HG02678 (cell line): ENCODE measurements around the gene RBM45.
"Not testable (repeated sequence)": the region's sequence is repeated elsewhere in the genome, so short reads cannot be mapped to it uniquely, and the experiment has no call there.

ENCODE experiments used
- ATAC-seq: cut with Tn5 transposase; IDR thresholded peaks from one replicate; pipeline ENCODE4 v1.9.1; 2021; ENCODE audit warnings: mild to moderate bottlenecking, moderate library complexity; ENCODE audit not compliant: unreplicated experiment

Gene RBM45

DNA sequence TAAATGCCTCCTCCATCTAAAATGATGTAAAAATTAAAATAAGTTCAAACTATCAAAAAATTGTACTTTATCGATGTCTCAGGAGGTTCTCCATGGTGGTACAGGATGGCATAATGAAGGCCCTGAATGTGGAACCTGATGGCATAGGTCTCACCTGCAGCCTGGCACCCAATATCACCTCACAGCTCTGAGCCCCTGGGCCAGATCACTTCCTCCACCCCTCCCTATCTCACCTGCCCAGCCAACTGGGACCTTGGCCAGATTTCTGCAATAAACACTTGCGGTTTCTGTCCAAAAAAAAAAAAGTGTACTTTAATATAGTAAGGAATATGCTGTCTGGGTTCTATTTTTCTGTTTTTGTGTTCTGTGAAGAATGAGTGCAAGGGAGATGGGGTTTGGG is 6.7 kb upstream of the RBM45 start:
- ATAC-seq: no peak

DNA sequence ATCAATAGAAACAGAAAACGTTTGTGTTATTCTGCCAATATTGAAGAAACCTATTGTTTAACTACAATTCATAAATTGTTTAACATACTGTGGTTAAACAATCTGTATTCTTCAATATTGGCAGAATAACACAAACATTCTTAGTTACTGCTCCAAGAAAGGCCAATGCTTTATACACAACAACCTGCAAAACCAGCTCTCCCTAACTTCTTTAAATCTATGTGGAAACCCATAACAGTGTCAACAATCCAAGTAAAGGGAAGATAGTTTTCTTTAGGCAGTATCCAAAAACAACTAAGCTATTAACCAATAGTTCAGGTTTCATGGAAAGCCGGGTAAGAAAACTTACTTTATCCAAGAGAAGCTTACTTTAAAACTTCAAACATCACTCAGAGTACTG is 6.2 kb upstream of the RBM45 start:
- ATAC-seq: no peak

DNA sequence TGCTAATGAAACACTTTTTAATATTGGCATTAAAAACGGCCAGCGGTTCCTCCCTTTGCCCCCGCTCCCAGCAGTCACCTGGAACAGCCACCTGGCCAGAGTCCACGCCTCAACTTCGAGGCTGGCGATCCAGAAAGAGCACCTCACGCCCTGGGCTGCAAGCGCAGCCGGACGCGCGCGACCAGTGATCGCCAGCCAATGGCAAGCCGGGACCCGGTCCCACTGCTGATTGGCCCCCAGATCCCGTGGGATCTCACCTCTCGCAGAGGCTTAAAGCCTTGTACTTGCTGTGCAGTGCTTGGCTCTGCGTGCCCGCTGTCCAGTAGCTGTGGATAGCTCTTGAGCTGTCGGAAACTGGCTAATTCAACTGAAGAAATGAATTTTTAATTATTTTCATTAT is 4.1 kb upstream of the RBM45 start:
- ATAC-seq: no peak

DNA sequence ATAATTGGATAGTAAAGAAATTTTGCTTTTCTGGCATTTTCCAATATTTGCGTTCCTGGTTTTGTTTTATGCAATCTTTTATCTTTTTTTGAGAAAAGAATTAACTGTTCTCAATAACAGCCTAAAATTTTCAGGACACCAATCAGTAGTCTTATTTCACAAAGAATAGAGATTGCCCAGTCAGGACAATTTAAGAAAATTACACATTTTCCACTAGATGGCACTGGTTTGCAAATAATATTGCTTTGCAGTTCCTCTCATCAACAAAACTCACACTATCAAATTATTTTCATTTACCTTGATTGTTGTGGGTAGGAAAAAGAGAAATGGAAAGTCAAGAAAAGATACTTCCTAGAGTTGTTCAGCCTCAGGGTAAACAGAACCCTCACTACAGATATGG is 2.4 kb upstream of the RBM45 start:
- no peak for ATAC-seq

DNA sequence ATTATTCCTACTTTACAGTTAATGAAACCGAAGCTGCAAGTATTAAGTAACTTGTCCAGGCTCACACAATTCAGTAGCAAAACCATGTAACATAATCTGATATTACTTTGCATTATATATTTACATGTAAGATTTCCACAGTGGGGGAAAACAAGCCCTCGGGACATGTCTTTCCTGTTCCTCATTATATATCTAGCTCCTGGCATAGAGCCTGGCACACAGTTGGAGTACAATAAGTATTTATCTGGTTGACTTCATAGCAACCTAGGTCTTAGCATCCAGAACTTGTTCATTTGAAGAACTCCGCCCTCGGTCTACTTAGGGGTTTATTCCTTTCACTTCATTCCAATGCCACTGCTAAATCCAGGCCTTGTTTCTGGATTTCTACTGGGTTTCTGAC is 1.6 kb upstream of the RBM45 start:
- no peak for ATAC-seq

DNA sequence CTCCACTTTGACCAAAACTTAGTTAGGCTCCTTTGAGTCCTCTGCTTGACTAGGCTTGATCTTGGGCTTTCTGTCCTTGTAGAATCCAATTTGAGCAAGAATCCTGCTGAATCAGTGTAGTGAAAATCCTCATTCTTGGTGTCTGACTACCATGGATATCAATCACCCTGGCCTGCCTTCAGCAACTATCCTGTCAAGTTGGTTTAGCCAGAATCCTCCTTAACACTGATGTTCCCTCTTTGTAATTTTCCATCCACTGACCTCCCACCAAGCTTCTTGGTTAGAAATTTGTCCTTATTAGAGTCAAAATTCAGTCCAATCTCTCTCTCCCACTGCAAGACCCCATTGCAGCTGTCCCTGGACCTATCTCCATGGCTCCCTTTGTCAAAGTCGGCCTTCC is 494 bp upstream of the RBM45 start:
- no peak for ATAC-seq

DNA sequence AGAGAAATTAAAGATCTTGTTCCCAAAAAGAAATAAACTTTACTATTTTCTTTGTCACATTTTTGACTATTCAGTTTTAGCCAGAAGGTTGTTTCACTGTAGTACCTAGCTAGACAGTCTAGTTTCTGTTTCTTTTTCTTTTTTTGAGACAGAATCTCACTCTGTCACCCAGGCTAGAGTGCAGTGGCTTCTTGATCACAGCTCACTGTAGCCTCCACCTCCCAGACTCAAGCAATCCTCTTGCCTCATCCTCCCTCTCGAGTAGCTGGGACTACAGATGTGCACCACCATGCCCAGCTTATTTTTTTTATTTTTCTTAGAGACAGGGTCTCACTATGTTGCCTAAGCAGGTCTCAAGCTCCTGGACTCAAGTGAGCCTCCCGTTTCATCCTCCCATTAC is 2.2 kb downstream of the RBM45 start:
- ATAC-seq: peak; percentile 43

DNA sequence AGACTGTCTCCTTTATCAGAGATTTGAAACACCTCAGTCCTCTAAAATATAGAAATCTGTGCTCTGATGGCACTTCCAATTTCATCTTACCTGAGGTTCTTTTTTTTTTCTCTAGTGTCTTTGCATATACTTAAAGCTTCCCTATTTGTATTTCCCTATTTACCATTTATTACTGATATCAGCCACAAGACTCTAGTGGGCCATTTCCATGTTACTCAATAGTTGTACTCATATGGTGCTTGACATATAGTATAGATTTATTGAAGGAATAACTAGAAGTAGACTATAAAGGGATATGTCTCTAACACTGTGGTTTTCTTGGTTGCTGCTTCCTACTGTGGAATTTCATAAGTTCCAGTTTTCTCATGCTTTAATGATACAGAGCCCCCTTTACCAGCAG is 3.0 kb downstream of the RBM45 start:
- no peak for ATAC-seq

DNA sequence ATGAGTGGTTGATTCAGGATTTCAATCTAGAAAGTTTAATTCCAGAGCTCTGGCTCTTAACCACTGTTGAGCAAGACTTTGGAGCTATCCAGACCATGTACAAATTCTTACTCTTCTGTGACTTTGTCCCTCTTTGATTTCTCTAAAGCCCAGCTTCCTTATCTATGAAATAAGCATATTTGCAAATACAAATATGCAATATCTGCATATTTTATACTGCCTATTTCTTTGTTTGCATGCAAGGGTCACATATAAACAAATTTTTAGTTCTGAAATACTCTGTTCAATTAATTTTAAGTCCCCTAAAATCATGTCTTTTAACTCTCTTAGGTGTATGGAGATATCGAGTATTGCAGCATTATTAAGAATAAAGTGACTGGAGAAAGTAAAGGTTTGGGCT is 5.5 kb downstream of the RBM45 start:
- no peak for ATAC-seq

DNA sequence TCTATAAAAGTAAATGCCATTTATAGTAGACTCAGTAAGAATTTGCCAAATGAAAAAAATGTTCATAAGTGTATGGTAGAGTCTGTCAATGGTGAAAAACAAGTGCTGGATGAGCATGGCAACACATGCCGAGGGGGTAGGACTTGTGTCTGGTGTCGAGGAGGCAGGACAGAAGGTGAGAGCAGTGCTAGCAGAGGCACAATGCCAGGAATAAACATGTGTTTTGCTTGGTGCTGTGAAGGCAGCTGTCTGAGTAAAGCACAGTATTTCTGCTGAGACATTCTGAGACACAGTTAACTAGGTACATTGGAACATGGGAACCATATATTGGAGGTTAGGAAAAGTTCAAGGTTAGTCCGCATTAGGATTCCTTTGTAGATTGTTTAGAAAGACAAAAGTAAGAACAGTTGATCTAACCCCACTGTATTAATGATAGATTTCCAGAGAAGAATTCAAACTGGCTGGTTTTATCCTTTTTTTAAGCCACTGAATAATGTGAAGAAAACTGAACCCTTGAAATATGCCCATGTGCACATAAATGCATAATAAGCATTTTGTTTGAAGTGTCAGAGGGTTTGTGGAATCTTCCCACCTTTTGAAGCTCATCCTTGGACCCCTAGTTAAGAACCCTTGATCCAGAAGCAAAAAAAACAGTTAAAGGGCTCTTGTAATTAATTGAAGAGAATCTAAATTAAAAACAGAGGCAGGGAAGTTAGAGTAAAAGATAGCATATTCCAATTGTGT is 7.1 kb downstream of the RBM45 start:
- no peak for ATAC-seq

DNA sequence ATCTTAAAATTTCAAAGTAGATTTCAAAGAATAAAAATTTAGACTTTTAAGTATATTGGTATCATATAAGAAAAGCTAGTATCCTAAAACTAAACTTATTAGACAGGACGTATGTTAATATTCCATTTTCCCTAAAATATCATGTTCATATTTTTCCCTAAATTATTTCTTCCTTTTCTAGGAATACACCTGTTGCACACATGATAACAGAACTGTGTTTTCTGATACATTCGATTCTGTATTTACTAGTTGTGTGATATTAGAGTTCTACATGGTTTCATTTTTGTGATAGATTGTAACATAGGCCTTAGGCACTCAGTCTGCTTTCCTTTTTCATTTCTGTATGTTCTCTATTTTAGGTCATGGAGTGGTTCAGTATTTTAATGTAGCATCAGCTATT is 10.9 kb downstream of the RBM45 start:
- no peak for ATAC-seq

DNA sequence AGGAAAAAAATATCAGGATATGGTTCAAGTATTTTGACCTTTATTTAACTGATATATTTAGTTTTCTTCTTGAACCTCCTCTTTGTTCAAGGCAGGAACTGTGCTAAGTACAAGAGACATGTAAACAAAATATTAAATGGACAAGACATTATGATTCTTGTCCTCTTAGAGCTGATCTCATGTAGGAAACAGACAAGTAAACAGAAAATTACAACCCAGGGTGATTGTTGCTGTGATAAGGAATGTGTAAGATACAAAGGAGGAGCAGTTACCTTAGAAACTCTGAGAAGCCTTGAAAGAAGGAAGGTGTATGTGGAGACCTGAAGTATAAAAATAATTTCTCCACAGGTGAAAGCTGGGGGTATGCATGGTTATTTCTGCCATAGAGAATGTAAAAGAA is 12.9 kb downstream of the RBM45 start:
- ATAC-seq: no peak

DNA sequence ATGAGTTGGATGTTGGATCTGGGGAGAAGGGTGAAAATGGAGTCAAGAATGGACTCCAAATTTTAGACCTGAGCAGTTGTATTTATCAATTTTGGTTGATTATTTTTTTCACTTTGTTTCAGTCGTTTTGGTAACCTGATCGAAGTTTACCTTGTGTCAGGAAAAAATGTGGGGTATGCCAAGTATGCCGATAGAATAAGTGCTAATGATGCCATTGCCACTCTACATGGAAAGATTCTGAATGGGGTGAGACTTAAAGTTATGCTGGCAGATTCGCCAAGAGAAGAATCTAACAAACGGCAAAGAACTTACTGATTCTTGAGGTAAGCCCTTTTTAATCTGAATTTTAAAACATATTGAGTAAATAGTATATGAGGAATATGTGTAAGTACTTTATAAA is 13.6 kb downstream of the RBM45 start:
- ATAC-seq: no peak

DNA sequence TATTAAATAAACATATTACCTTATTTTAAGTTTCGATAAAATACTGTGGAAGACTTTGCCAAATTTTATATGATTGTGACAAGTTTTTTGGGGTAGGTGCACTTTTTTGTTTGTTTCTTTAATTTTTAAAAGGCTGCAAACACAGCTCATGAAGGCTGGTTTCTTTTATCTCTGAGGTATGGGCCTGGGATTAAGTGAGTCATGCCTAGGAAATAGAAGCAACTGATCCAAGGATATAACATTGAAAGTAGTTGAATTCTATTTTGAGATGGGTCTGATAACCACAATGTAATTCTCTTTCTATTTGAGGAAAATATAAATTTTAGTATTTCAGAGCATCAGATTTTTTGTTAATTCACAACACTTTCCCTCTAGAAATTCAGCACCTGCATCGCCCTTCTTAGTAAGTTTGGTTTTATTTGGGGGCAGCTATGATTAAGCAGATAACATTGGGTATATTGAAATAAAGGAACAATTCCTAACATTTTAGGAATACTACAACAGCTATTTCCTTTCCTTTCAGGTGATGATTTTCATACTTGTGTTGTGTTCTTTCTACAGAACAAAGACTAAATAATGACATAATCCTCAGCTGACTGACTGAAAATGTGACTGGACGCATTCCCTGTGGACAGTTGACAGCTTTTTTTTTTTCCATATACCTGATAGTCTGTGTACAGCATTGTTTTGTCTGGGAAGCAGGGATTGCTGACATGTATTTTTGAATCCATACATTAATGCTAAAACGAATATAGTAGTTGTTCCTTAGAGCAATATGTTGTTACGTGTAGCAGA is 16.8 kb downstream of the RBM45 start:
- ATAC-seq: no peak

DNA sequence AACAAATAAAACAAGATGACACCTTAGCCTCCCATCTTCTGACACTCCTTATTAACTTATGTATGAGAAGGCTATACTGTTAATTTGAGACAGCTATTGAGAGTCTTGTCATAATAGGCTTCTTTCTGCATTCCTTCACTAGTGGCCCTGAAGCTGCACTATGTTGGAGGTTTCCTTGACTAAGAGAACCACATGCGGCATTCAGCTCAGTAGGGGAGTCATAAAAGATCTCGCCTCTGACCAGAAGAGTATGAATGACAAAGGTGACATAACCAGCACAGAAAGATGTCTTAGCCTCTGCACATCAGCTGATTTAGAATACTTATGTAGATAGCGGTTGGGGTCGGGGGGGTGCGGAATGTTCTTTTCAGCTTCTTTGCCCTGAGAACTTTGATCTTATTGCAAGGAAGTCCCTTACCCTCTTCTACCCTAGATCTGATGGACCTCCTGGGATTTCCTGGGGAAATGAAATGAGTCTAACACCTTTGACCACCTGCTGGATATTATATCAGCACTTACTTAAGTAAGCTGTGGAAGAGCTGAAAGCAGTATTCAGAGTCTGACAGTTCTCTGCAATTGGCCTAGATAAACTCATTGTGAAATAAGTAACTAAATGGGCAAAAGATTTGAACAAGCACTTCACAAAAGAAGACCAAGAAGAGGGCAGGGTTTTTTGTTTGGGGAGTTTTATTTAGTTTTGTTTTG is 24.2 kb downstream of the RBM45 start:
- ATAC-seq: no peak

DNA sequence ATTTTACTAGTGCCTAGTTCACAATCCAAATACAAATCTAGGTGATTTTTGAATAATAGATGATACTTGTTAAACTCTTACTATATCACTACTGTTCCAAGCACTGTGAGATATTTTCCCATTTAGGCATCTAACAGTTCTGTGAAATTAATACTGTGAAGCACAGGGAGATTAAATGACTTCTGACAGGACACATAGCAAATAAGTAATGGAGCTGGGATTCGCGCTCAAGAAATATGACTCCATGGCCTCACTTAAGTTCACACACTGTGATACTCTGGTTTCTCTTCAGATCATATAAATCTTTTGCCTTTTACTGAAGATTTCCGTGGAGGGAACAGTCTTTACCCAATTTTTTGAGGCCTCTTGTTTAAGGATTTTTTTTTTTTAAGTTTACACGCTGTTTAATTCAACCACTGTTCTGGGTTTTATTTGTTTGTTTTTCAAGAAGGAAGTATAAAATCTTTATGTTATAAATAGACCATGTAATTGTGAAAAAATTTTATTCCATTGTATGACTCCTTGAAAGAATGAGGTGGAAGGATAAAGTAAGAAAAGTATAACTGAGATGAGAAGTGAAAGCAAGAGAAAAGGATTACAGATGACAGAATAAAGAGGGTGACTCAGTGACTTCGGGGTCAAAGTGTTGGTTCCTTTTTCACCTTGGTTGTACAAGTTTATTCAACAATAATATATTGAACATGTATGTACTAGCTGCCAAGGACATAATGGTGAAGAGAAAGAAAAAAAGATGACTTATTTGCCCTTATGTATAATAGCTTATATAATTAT is 30.2 kb downstream of the RBM45 start:
- no peak for ATAC-seq

DNA sequence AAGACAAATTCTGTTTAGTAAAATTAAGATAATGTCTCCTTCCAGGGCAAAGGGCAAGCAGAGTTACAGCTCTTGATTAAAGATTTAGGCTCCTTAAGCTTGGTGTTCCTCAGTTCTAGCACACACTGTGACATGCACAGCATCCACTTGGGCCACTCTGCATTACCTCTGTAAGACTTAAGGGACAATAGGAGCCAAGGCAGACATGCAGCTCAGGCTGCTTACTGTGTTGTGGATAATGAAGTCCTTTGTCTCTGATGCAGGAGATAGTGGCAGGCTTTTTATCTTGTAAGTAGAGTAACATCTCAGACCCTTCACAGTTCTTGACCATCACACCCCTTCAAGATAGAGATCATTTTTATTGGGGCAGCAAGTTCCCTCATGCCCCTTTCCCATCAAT is 31.2 kb downstream of the RBM45 start:
- ATAC-seq: no peak

DNA sequence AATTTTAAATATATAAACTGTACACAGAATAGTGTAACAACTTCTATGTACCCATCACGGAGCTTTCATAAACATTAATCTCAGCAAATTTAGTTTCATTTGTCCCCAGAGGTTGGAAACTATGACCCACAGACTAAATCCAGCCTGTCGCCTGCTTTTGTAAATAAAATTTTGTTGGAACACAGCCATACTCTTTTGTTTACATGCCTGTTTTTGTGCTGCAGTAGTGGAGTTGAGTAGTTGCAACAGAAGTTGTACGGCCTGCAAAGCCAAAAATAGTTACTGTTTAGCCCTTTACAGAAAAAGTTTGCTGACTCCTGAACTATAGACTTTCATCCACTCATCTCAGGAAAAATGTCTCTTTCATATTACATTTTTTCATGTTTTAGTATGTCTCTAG is 39.8 kb downstream of the RBM45 start:
- no peak for ATAC-seq

DNA sequence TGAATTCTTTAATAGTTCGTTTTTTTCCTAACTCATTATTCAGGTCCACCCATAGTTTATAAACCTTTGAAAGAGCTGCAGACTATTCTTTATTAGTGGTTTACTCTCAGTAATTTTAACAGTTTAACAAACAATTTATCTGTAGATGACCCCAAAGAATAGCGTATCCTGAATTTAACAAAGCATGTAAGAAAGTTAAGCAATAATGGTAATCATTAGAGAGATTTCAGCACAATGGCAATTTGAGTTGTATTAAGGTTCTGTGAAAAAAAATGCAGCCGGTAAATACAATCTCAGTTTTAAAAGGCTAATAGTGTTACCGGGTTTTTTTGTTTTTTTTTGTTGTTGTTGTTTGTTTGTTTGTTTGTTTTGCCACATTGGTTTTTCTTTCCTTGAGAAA is 40.3 kb downstream of the RBM45 start:
- no peak for ATAC-seq

DNA sequence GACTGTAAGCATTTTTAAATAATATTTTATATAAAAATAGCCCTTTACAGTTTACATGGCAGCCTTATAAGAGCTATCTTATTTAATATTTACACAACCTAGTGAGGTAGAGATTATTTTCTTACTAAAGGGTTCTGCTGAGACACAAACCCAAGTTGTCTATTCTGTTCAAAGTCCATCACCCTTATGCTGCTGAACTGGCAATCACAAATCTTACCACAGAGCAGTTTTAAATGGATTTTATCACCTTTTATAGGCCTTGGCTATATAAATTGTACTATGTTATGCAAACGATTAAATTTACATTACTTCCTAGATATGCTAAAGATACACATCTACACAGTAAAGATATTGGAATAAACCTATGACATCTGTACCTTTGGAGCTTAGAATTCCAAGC is 40.7 kb downstream of the RBM45 start:
- no peak for ATAC-seq

DNA sequence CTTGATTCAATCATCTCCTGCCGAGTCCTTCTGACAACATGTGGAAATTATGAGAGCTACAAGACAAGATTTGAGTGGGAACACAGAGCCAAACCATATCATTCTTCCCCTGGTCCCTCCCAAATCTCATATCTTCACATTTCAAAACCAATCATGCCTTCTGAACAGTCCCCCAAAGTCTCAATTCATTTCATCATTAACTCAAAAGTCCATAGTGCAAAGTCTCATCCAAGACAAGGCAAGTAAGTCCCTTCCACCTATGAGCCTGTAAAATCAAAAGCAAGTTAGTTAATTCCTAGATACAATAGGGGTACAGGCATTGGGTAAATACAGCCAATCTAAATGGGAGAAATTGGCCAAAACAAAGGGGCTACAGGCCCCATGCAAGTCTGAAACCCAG is 41.6 kb downstream of the RBM45 start:
- not testable (repeated sequence) for ATAC-seq
